Lower leg skin (tissue), 4 donors: Measurements from ENCODE around the gene HMX2. TPM values are rescaled to one million over a fixed set of nuclear protein-coding genes. Genes with fewer than 3 reads are reported as not detected.
A peak's percentile ranks its signal among the peaks of the same experiment; 100 is the strongest.

Experiments used
- DNase-seq, 2 donors: peaks; one replicate each; pipeline ENCODE4 v3.0.0-alpha.2; 2019; ENCODE audit warnings: low spot score in 2 of 2
- H3K4me3 ChIP-seq: fragments of 200-600 bp; sonication (generic); 2 replicates; pipeline ENCODE4 v1.5.1; 2017; ENCODE audit warnings: mild to moderate bottlenecking, low read depth; ENCODE audit not compliant: poor library complexity, severe bottlenecking
- CTCF ChIP-seq, 3 donors: fragments of 450-650 bp; IDR thresholded peaks; one replicate each; pipeline ENCODE4 v1.5.1; 2016; ENCODE audit warnings: antibody characterized with exemption in 3 of 3, mild to moderate bottlenecking in 3 of 3, moderate library complexity in 2 of 3
- POLR2A ChIP-seq, 2 donors: fragments of 450-650 bp; IDR thresholded peaks; one replicate each; pipeline ENCODE4 v1.6.1; 2016 to 2017; ENCODE audit warnings: antibody characterized with exemption in 2 of 2, mild to moderate bottlenecking in 1 of 2, moderate library complexity in 1 of 2
- WGBS, 2 donors: methylation state at CpG; one replicate each; pipeline ENCODE4 v1.1.5; 2018; 5-methylcytosine and 5-hydroxymethylcytosine counted together
- intact Hi-C: fragments of 100-400 bp; cut with DNase I; formaldehyde crosslinking; loops from one replicate; pipeline ENCODE4 v1.15.0; 2023; ENCODE audit warnings: low total_unique reads
- total RNA-seq, 4 donors: library from RNA; depleted of rRNA; stranded (reverse); fragments of >200 nt; gene quantifications; one replicate each; pipeline ENCODE4 v1.1.0, GENCODE V29; 2016

HMX2 gene
- total RNA-seq, 4 donors from 2014 or later, result not detected

- no peak overlapping the region for H3K4me3 ChIP-seq
- intact Hi-C loops, result no loop called here
- no peak for DNase-seq
- TF ChIP-seq POLR2A (IDR thresholded peaks at IDR 0.05) (no peak), CTCF (IDR thresholded peaks at IDR 0.05) (no peak)
- 52 to 57% methylated on average over 7 of the region's 7 CpGs for WGBS, 2 donors
Measured at GRCh38 chr10:123109466-123109865, 38.5 kb upstream of the HMX2 start.

- intact Hi-C loops, result no loop called here
- H3K4me3 ChIP-seq, result no peak overlapping the region
- 14 to 21% methylated on average over 23 of the region's 26 CpGs for WGBS, 2 donors
- TF ChIP-seq CTCF (IDR thresholded peaks at IDR 0.05), result no peak
- TF ChIP-seq POLR2A (IDR thresholded peaks at IDR 0.05), result no peak
- no peak for DNase-seq
Measured at GRCh38 chr10:123117644-123118417, 30.1 kb upstream of the HMX2 start.

- WGBS, 2 donors, result 74 to 85% methylated on average over 8 of the region's 8 CpGs
- DNase-seq, result no peak
- H3K4me3 ChIP-seq, result no peak overlapping the region
- intact Hi-C loops, result no loop called here
- TF ChIP-seq POLR2A (IDR thresholded peaks at IDR 0.05) (no peak), CTCF (IDR thresholded peaks at IDR 0.05) (no peak)
Measured at GRCh38 chr10:123119081-123119480, 28.9 kb upstream of the HMX2 start.

GRCh38 chr10:123126246-123126645, 21.7 kb upstream of the HMX2 start:
- no peak for DNase-seq
- no peak overlapping the region for H3K4me3 ChIP-seq
- intact Hi-C loops, result no loop called here
- WGBS, 2 donors, result 71 to 79% methylated on average over 5 of the region's 5 CpGs
- TF ChIP-seq CTCF (IDR thresholded peaks at IDR 0.05) (no peak), POLR2A (IDR thresholded peaks at IDR 0.05) (no peak)

GRCh38 chr10:123129618-123130271, 18.2 kb upstream of the HMX2 start:
- DNase-seq, result peak in 1 of 2 donors; percentile 61
- H3K4me3 ChIP-seq, result no peak overlapping the region
- intact Hi-C loops, result loop anchor here (5.0 kb wide), 2 partner anchors 253 to 428 kb away; no protein-coding TSS in a partner anchor
- WGBS, 2 donors, result 70 to 75% methylated on average over 4 of the region's 4 CpGs
- no peak for TF ChIP-seq POLR2A (IDR thresholded peaks at IDR 0.05)
- no peak for TF ChIP-seq CTCF (IDR thresholded peaks at IDR 0.05)
